IPS DF 6.9 (cell line): ENCODE results near the gene BBOF1.

ENCODE experiments used
- DNase-seq: peaks from one replicate; pipeline ENCODE4 v3.0.0-alpha.2; 2013; ENCODE audit warnings: low read depth, low spot score
- H3K27ac ChIP-seq: one replicate; pipeline ENCODE4 v1.5.1; 2013; ENCODE audit warnings: low read length, control low read depth
- H3K27me3 ChIP-seq: 2 replicates; pipeline ENCODE4 v1.6.1; 2013; ENCODE audit warnings: mild to moderate bottlenecking, low read length; ENCODE audit not compliant: control insufficient read depth, insufficient read depth
- H3K36me3 ChIP-seq: 2 replicates; pipeline ENCODE4 v1.6.1; 2013; ENCODE audit warnings: low read length; ENCODE audit not compliant: control insufficient read depth, insufficient read depth
- H3K4me1 ChIP-seq: 2 replicates; pipeline ENCODE4 v1.6.1; 2013; ENCODE audit warnings: low read length; ENCODE audit not compliant: control insufficient read depth, insufficient read depth
- H3K4me3 ChIP-seq: 2 replicates; pipeline ENCODE4 v1.5.1; 2013; ENCODE audit warnings: mild to moderate bottlenecking, low read length
- H3K9me3 ChIP-seq: 2 replicates; pipeline ENCODE4 v1.6.1; 2013; ENCODE audit warnings: low read length, inconsistent platforms; ENCODE audit not compliant: control insufficient read depth, insufficient read depth
- WGBS: extraction: QIAGEN DNeasy Blood & Tissue Kit; methylation state at CpG from one replicate; pipeline ENCODE4 v1.1.7; 2013; ENCODE audit warnings: mixed read lengths, missing lambda C conversion rate; ENCODE audit not compliant: insufficient read length, insufficient coverage; 5-methylcytosine and 5-hydroxymethylcytosine counted together

Gene BBOF1

DNA sequence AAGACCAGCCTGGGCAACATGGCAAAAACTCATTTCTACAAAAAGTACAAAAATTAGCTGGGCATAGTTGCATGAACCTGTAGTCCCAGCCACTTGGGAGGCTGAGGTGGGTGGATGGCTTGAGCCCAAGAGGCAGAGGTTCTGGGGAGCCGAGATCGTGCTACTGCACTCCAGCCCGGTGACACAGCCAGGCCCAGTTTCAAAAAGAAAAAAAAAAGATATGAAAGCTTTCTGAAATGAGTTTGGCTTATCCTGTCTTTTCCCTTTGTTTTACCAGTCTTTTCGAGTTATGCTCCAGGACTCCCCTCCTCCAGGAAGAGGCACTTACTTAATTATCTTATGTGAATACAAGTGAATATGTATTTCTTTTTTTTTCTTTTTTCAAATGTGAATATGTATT lies 3.2 kb downstream of the BBOF1 start:
- no peaks in the 10 kb centered on the region for H3K9me3 ChIP-seq
- no CpG with 5 or more reads among the region's 4 CpGs for WGBS
- no peaks in the 10 kb centered on the region for H3K4me1 ChIP-seq
- H3K4me3 ChIP-seq: no peak overlapping the region
- DNase-seq: no peak
- no peaks in the 10 kb centered on the region for H3K36me3 ChIP-seq
- no peaks in the 10 kb centered on the region for H3K27me3 ChIP-seq
- no peak overlapping the region for H3K27ac ChIP-seq

GRCh38 chr14:74029136-74029535 lies 10.0 kb downstream of the BBOF1 start:
- no CpG with 5 or more reads among the region's 3 CpGs for WGBS
- Histone ChIP-seq H3K9me3 (no peaks in the 10 kb centered on the region), H3K4me1 (no peaks in the 10 kb centered on the region), H3K27ac (no peak overlapping the region), H3K27me3 (no peaks in the 10 kb centered on the region), H3K36me3 (no peaks in the 10 kb centered on the region), H3K4me3 (no peak overlapping the region)
- no peak for DNase-seq

DNA sequence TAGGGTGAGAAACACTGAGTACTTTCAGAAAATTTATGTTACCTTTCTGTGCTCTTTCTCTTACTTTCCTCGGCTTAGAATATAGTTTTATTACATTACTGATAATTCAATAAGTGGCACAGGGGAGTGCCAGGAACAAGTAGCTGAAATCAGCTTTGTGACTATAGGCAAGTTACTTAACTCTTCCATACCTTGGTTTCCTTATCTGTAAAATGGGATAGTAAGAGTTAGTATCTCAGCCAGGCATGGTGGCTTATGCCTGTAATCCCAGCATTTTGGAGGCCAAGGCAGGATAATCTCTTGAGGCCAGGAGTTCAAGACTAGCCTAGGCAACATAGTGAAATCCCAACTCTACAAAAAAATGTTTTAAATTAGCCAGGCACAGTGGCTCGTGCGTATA lies 15.4 kb downstream of the BBOF1 start:
- no CpG with 5 or more reads among the region's 3 CpGs for WGBS
- no peaks in the 10 kb centered on the region for H3K9me3 ChIP-seq
- H3K4me3 ChIP-seq: no peak overlapping the region
- H3K27ac ChIP-seq: no peak overlapping the region
- H3K36me3 ChIP-seq: no peaks in the 10 kb centered on the region
- H3K4me1 ChIP-seq: no peaks in the 10 kb centered on the region
- no peaks in the 10 kb centered on the region for H3K27me3 ChIP-seq
- no peak for DNase-seq

GRCh38 chr14:74035556-74035955 lies 16.4 kb downstream of the BBOF1 start:
- DNase-seq: no peak
- WGBS: no CpG with 5 or more reads among the region's 4 CpGs
- H3K27me3 ChIP-seq: no peaks in the 10 kb centered on the region
- H3K9me3 ChIP-seq: no peaks in the 10 kb centered on the region
- no peaks in the 10 kb centered on the region for H3K36me3 ChIP-seq
- no peak overlapping the region for H3K4me3 ChIP-seq
- H3K4me1 ChIP-seq: no peaks in the 10 kb centered on the region
- H3K27ac ChIP-seq: no peak overlapping the region

- Histone ChIP-seq H3K27me3 (no peaks in the 10 kb centered on the region), H3K9me3 (no peaks in the 10 kb centered on the region), H3K4me1 (no peaks in the 10 kb centered on the region), H3K36me3 (no peaks in the 10 kb centered on the region), H3K4me3 (no peak overlapping the region), H3K27ac (no peak overlapping the region)
- no peak for DNase-seq
- WGBS: no CpG with 5 or more reads among the region's 3 CpGs
These were observed 19.1 kb downstream of the BBOF1 start for GRCh38 chr14:74038020-74038859.

- Histone ChIP-seq H3K36me3 (no peaks in the 10 kb centered on the region), H3K4me3 (no peak overlapping the region), H3K27ac (no peak overlapping the region), H3K9me3 (no peaks in the 10 kb centered on the region), H3K27me3 (no peaks in the 10 kb centered on the region), H3K4me1 (no peaks in the 10 kb centered on the region)
- no CpG with 5 or more reads among the region's 2 CpGs for WGBS
- DNase-seq: no peak
These were observed 23.1 kb downstream of the BBOF1 start for GRCh38 chr14:74042296-74042695.

DNA sequence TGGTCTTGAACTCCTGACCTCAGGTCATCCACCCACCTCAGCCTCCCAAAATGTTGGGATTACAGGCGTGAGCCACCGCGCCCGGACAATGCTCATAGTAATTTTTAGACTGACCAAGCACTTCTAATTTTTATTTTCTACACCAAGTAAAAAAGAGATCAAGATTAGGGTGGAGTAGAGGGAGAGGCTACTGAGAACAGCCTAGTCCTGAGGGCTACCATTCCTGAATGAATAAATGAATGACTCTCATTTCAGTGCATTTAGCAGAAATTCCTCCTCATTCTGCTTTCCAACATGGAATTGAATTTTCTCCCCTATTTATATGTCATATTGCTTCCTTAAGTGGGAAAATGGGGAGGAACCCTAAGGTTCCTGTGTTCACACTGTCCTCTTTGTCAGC lies 26.4 kb downstream of the BBOF1 start:
- Histone ChIP-seq H3K4me3 (no peak overlapping the region), H3K27me3 (no peaks in the 10 kb centered on the region), H3K36me3 (no peaks in the 10 kb centered on the region), H3K4me1 (no peaks in the 10 kb centered on the region), H3K27ac (no peak overlapping the region), H3K9me3 (no peaks in the 10 kb centered on the region)
- WGBS: no CpG with 5 or more reads among the region's 4 CpGs
- DNase-seq: no peak

DNA sequence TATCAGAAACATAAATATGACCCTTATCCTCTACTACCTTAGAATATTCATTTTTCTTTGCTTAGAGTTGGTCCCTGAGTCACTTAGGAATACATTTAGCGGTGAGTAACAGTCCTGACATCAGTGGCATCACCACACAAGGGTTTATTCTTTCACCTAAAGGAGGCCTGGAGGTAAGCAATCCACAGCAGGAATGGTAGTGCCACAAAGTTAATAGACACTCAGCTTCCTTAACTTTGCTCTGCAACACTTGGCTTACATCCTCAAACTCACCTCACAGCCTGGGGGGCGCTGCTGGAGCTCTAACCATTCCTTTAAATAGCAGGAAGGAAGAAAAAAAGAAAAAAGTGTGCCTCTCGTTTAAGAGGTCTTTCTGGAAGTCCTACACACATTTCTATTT lies 29.1 kb downstream of the BBOF1 start:
- peak; percentile 5 for DNase-seq
- WGBS: no CpG with 5 or more reads among the region's 3 CpGs
- Histone ChIP-seq H3K9me3 (no peaks in the 10 kb centered on the region), H3K4me3 (no peak overlapping the region), H3K36me3 (no peaks in the 10 kb centered on the region), H3K27ac (no peak overlapping the region), H3K4me1 (no peaks in the 10 kb centered on the region), H3K27me3 (no peaks in the 10 kb centered on the region)

DNA sequence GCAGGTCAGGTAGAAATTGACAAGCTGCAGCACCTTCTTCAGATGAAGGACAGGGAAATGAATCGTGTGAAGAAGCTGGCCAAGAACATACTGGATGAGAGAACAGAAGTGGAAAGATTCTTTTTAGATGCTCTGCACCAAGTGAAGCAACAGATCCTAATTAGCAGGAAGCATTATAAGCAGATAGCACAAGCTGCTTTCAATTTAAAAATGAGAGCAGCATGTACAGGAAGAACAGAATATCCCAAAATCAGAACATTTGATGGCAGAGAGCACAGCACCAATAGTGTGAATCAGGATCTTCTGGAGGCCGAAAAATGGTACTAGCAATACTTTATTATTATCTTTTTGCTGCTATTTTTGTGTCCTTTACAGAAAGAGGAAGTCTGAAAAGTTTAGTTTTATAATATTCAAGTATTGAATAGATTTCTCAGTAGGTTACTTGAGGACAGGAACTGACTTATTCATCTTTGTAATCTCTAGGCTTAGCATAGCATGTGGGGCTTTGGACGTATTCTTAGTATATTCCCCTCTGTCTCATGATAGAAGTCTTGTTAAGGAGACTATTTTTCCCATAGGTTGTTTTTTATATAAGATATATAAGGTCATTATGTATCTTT lies 30.8 kb downstream of the BBOF1 start:
- Histone ChIP-seq H3K4me3 (no peak overlapping the region), H3K27ac (no peak overlapping the region), H3K27me3 (no peaks in the 10 kb centered on the region), H3K9me3 (no peaks in the 10 kb centered on the region), H3K36me3 (no peaks in the 10 kb centered on the region), H3K4me1 (no peaks in the 10 kb centered on the region)
- no CpG with 5 or more reads among the region's 3 CpGs for WGBS
- no peak for DNase-seq

- WGBS: no CpG with 5 or more reads among the region's 2 CpGs
- H3K9me3 ChIP-seq: no peaks in the 10 kb centered on the region
- H3K4me3 ChIP-seq: no peak overlapping the region
- DNase-seq: no peak
- H3K36me3 ChIP-seq: peaks cover 8% of the 10 kb centered on the region; the same call in 1 of the 2 replicates
- H3K27me3 ChIP-seq: no peaks in the 10 kb centered on the region
- no peak overlapping the region for H3K27ac ChIP-seq
- H3K4me1 ChIP-seq: no peaks in the 10 kb centered on the region
These were observed 43.6 kb downstream of the BBOF1 start for GRCh38 chr14:74062809-74063150.

- no peak for DNase-seq
- Histone ChIP-seq H3K9me3 (no peaks in the 10 kb centered on the region), H3K4me3 (no peak overlapping the region), H3K36me3 (peaks cover 8% of the 10 kb centered on the region; the same call in 1 of the 2 replicates), H3K27ac (no peak overlapping the region), H3K4me1 (no peaks in the 10 kb centered on the region), H3K27me3 (no peaks in the 10 kb centered on the region)
These were observed 45.3 kb downstream of the BBOF1 start for GRCh38 chr14:74064426-74064825.
